NCI-H1092 (cell line): ENCODE measurements around the gene ANKRD7.
"Not testable (repeated sequence)": the region's sequence is repeated elsewhere in the genome, so short reads cannot be mapped to it uniquely, and the experiment has no call there.

Experiments used
- DNase-seq: peaks from one replicate; lab custom pipeline; 2025; lab: John Stamatoyannopoulos, UW

The ANKRD7 gene

GRCh38 chr7:118233799-118234198 lies 9.3 kb downstream of the ANKRD7 start:
- DNase-seq: no peak

- DNase-seq: no peak
Observed at GRCh38 chr7:118239014-118239413, 14.5 kb downstream of the ANKRD7 start.

- not testable (repeated sequence) for DNase-seq
Observed at GRCh38 chr7:118240320-118240719, 15.8 kb downstream of the ANKRD7 start.

GRCh38 chr7:118243695-118244094 lies 19.2 kb downstream of the ANKRD7 start:
- DNase-seq: no peak

GRCh38 chr7:118245267-118246040 lies 20.9 kb downstream of the ANKRD7 start:
- no peak for DNase-seq

- no peak for DNase-seq
Observed at GRCh38 chr7:118250860-118251494, 26.5 kb downstream of the ANKRD7 start.

GRCh38 chr7:118252087-118252486 lies 27.6 kb downstream of the ANKRD7 start:
- DNase-seq: no peak

GRCh38 chr7:118259115-118259514 lies 34.6 kb downstream of the ANKRD7 start:
- DNase-seq: no peak

GRCh38 chr7:118264836-118265235 lies 40.3 kb downstream of the ANKRD7 start:
- DNase-seq: no peak

- no peak for DNase-seq
Observed at GRCh38 chr7:118280319-118281012, 56.0 kb downstream of the ANKRD7 start.

- DNase-seq: no peak
Observed at GRCh38 chr7:118281196-118281595, 56.7 kb downstream of the ANKRD7 start.

GRCh38 chr7:118285358-118285757 lies 60.9 kb downstream of the ANKRD7 start:
- DNase-seq: no peak

GRCh38 chr7:118286131-118286530 lies 61.6 kb downstream of the ANKRD7 start:
- no peak for DNase-seq

- DNase-seq: no peak
Observed at GRCh38 chr7:118288098-118288497, 63.6 kb downstream of the ANKRD7 start.

- no peak for DNase-seq
Observed at GRCh38 chr7:118289476-118289875, 65.0 kb downstream of the ANKRD7 start.
